ENCODE results near the gene AHSA1.

The AHSA1 gene

DNA sequence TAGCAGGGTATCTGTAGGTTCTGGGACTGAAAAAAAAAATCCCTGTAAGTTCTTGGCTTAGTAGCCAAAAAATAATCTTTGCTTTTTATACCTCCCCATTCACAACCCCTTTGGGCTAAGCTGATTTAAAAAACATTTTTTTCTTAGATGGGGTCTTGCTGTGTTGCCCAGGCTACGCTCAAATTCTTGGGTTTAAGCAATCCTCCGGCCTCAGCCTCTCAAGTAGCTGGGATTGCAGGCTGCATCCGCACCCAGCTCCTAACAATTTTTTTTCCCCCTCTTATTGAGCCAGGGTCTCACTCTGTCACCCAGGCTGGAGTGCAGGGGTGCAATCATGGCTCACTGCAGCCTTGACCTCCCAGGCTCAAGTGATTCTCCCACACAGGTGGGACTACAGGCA is 49.9 kb downstream of the AHSA1 start:
- no peak for DNase-seq (ENCODE audit: extremely low read depth in 1 of 2, low read depth in 1 of 2)

DNA sequence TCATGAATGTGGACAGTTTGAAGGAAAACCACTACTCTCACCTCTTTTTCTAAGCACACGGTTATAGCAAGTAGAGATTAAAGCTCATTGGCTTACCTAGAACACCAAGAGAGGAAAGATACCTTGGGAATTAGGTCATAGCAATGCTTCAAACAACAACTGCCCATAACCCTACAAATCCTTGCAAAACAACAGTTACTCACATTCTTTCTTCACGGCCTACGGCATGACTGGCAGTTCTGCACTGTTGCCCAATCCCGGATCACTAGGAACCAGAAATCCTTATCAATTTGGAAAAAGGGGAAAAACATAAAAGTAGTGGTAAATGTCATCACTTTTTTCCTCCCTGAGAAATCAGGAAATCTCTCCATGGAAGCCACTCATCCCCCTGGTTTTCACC is 50.4 kb downstream of the AHSA1 start:
- no peak for DNase-seq (ENCODE audit: extremely low read depth in 1 of 2, low read depth in 1 of 2)

DNA sequence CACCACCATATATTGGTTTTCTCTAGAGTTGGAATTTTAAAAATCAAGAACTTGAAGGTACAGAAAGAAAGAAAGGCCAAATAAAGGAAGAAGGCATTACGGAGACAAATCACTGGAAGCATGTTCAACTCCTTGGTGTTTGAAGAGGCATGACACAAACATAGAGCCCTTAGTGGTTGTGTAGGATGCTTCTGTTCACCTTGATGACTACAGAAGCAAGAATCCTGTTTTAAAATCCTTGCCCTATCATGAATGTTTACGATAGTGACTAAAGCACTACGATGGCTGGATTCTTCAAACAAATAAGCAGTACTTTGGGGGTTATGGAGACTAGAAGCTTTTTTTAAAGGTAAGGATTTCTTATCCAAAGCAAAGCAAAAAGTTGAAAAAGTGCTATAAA is 51.0 kb downstream of the AHSA1 start:
- no peak for DNase-seq (ENCODE audit: extremely low read depth in 1 of 2, low read depth in 1 of 2)

DNA sequence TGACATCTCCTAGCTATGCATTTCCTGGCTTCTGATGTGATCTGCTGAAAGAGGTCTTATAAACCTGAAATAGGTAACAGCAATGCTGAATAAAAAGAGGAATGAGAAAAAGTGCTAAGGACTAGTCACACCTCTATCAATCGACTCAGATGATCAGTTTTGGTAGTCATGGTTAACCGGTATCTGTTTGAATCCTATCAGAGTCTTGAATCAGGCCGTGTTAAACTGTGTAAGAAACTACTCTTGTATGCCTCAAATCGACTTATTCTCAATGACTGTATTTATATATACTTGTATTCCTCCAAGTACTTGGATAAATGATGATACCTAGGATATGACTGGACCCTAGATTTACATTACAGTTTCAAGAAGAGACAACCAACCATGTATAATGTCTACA is 51.5 kb downstream of the AHSA1 start:
- no peak for DNase-seq (ENCODE audit: extremely low read depth in 1 of 2, low read depth in 1 of 2)

DNA sequence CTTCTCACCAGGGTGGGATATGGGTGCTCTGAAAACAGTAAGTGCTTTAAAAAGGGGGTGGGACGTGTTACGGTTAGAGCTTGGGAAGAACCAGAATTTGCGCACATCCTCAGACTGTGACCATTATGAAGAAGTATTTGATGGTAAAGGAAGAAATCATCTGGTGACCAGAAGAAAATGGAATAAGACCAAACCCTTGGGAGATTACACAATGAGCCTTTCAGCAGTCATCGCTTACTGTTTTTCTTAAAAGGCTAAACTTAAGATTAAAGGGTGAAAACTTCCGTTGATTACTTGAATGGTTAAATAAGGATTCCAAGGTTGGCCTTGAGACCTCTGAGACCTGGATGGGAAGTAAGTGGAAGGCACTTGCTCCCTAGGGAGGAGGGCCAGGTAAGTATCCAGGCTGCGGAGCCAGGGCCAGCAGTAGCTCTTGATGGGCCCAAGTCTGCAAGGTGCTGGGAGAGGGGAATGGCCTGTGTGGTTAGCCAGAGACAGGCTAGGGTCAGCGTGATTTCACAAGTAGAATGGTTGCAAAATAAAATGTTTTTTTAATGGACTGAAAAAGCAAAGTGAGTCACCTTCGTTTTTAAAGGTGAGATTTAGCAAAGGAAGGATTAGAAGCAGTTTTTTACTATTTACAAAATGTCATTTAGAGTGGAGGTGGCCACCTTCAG is 53.7 kb downstream of the AHSA1 start:
- DNase-seq (ENCODE audit: extremely low read depth in 1 of 2, low read depth in 1 of 2), result no peak

DNA sequence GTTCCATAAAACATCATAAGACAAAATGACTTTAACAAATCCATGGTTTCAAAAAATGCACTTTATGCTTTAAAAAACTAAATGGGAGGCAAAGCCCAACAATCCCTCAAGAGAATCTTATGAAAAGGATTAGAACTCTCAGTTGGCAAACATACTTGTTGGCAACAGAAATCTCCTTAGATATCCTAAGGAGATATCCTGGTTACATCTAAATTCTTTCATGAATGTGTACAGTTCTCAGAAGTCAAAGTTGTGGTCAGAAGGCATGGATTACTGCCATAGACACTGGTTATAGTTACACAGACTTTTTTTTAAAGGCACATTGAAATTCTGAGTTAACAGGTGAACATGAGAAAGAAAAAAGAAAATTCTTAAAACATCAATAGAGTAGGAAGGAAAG is 58.2 kb downstream of the AHSA1 start:
- no peak for DNase-seq (ENCODE audit: extremely low read depth in 1 of 2, low read depth in 1 of 2)
